Glutamatergic neuron (in vitro differentiated cells): ENCODE measurements around the gene GFRA1. TPM values are rescaled to one million over a fixed set of nuclear protein-coding genes. Genes with fewer than 3 reads are reported as not detected.

Experiments used
- DNase-seq: peaks from one replicate; pipeline ENCODE4 v3.0.0; 2022
- H3K27ac Mint-ChIP-seq: one replicate; pipeline ENCODE4 v1.8.0; 2020; ENCODE audit warnings: mild to moderate bottlenecking, mixed read lengths, inconsistent platforms; ENCODE audit not compliant: unreplicated experiment
- H3K27me3 Mint-ChIP-seq: one replicate; pipeline ENCODE4 v1.8.0; 2020; ENCODE audit warnings: mild to moderate bottlenecking, moderate library complexity, mixed read lengths, inconsistent platforms; ENCODE audit not compliant: unreplicated experiment
- H3K36me3 Mint-ChIP-seq: one replicate; pipeline ENCODE4 v1.8.0; 2020; ENCODE audit warnings: mild to moderate bottlenecking, mixed read lengths, inconsistent platforms; ENCODE audit not compliant: unreplicated experiment
- H3K4me1 Mint-ChIP-seq: one replicate; pipeline ENCODE4 v1.8.0; 2020; ENCODE audit warnings: mild to moderate bottlenecking, low read depth, mixed read lengths, inconsistent platforms; ENCODE audit not compliant: unreplicated experiment
- H3K4me3 Mint-ChIP-seq: one replicate; pipeline ENCODE4 v1.8.0; 2020; ENCODE audit warnings: mild to moderate bottlenecking, mixed read lengths, inconsistent platforms; ENCODE audit not compliant: unreplicated experiment
- H3K9me3 Mint-ChIP-seq: one replicate; pipeline ENCODE4 v1.8.0; 2020; ENCODE audit warnings: mild to moderate bottlenecking, moderate library complexity, mixed read lengths, inconsistent platforms; ENCODE audit not compliant: unreplicated experiment
- total RNA-seq: library from RNA; stranded (reverse); fragmentation: NEBNext Ultra II Directional; extraction: Animal tissue kit (Norgen Biotek cat#: 25700); gene quantifications from one replicate; pipeline ENCODE4 v1.2.1, GENCODE V29; 2021; ENCODE audit not compliant: unreplicated experiment
- TF ChIP-seq, protein P1 (sequence below): fragments of 200-600 bp; sonication (generic); IDR thresholded peaks from one replicate; pipeline ENCODE4 v1.5.0; 2021; ENCODE audit not compliant: partially characterized antibody, unreplicated experiment

The GFRA1 gene
- total RNA-seq, 1 donor from 2014 or later, result 347 TPM

DNA sequence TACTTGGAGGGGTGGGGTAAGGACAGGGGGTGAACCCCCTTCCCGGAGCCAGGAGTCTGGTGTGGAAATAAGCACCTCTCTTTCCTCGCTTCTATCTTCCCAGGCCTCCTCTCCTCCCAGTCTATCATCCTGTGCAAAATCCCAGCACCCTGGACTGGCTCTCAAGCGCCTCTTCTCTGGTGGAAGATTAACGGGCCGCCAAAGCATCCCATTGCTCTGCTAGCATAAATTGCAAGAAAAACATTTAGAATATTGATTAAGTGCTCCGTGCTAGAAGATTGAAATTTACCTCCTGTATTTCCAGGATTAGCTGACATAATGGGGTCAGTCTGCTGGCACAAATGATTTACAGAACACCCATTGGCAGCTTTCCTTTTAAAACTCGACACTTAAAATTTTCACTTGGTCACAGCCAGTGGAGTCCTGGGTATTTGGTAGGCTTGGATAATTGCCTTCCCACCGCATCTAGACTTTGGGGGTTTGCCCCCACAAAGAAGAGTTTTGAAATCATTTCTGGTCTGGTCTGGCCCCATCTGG lies 189.7 kb downstream of the GFRA1 start:
- no peak for DNase-seq
- peaks cover 25% of the 10 kb centered on the region for H3K9me3 Mint-ChIP-seq
- TF ChIP-seq, protein P1, sequence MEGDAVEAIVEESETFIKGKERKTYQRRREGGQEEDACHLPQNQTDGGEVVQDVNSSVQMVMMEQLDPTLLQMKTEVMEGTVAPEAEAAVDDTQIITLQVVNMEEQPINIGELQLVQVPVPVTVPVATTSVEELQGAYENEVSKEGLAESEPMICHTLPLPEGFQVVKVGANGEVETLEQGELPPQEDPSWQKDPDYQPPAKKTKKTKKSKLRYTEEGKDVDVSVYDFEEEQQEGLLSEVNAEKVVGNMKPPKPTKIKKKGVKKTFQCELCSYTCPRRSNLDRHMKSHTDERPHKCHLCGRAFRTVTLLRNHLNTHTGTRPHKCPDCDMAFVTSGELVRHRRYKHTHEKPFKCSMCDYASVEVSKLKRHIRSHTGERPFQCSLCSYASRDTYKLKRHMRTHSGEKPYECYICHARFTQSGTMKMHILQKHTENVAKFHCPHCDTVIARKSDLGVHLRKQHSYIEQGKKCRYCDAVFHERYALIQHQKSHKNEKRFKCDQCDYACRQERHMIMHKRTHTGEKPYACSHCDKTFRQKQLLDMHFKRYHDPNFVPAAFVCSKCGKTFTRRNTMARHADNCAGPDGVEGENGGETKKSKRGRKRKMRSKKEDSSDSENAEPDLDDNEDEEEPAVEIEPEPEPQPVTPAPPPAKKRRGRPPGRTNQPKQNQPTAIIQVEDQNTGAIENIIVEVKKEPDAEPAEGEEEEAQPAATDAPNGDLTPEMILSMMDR, result no peak
- peaks cover 12% of the 10 kb centered on the region for H3K27me3 Mint-ChIP-seq
- peaks cover 17% of the 10 kb centered on the region for H3K36me3 Mint-ChIP-seq
- H3K4me1 Mint-ChIP-seq, result peaks cover 35% of the 10 kb centered on the region
- H3K27ac Mint-ChIP-seq, result peak overlapping the region; percentile 43
- no peak overlapping the region for H3K4me3 Mint-ChIP-seq

DNA sequence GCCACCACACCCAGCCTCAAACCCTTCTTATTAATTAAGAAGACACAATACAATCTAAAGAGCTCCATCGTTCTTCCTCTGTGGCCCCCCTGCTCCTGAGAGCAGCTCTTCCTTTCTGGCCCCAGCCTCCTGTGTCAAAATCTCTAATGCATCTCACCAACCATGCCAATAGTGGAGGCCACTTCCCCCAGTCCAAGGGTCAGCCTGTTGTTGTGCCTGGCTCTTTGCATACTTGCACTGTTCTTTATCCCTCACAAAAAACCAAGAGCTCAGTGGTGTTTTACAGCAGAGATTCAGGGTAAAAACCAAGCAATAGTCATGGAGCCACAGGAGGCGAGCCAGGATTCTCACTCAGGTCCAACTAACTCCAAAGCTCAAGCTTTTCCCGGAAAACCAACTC lies 190.2 kb downstream of the GFRA1 start:
- peaks cover 17% of the 10 kb centered on the region for H3K36me3 Mint-ChIP-seq
- H3K4me1 Mint-ChIP-seq, result peaks cover 39% of the 10 kb centered on the region
- no peak overlapping the region for H3K4me3 Mint-ChIP-seq
- H3K27me3 Mint-ChIP-seq, result peaks cover 14% of the 10 kb centered on the region
- H3K9me3 Mint-ChIP-seq, result peaks cover 27% of the 10 kb centered on the region
- H3K27ac Mint-ChIP-seq, result peak overlapping the region; percentile 82
- DNase-seq, result no peak
- TF ChIP-seq, protein P1, result no peak

DNA sequence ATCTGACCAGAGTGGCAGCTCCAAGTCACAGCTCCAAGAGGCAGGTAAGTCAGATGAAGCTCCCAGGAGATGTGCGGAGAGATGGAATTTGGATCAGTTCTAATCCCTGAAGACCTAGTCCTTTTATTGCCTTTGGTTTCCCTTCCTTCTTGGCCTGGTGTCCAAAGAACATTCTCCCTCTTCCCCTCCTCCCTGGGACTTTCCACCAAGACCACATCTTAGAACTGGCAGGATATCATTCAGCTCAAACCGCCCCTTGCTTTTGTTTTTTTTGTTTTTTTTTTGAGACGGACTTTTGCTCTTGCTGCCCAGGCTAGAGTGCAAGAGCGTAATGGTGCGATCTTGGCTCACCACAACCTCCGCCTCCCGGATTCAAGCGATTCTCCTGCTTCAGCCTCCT lies 190.8 kb downstream of the GFRA1 start:
- TF ChIP-seq, protein P1, result no peak
- H3K4me3 Mint-ChIP-seq, result no peak overlapping the region
- no peak overlapping the region for H3K27ac Mint-ChIP-seq
- H3K9me3 Mint-ChIP-seq, result peaks cover 27% of the 10 kb centered on the region
- DNase-seq, result no peak
- H3K4me1 Mint-ChIP-seq, result peaks cover 42% of the 10 kb centered on the region
- peaks cover 17% of the 10 kb centered on the region for H3K27me3 Mint-ChIP-seq
- H3K36me3 Mint-ChIP-seq, result peaks cover 17% of the 10 kb centered on the region

DNA sequence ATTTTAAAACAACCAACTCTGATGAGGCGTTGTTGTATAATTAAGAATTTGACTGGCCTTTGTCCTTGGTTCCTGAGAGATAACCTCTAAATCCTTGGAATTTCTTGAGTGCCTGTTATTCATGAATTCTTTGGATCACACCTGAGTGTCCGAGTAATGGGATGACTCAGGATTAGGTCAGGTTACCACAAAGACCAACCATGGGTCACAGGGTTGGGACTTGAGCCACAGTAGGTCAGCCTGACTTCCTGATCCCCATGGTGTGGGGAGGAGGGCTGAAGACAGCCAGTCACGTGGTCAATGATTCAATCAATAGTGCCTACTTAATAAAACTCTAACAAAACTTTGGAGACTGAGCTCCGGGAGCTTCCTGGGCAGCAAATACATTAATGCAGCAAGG lies 192.5 kb downstream of the GFRA1 start:
- Mint-ChIP-seq H3K4me1 (peaks cover 39% of the 10 kb centered on the region), H3K4me3 (no peak overlapping the region), H3K27me3 (peaks cover 17% of the 10 kb centered on the region), H3K27ac (no peak overlapping the region), H3K9me3 (peaks cover 29% of the 10 kb centered on the region), H3K36me3 (peaks cover 17% of the 10 kb centered on the region)
- DNase-seq, result no peak
- TF ChIP-seq, protein P1, result no peak

DNA sequence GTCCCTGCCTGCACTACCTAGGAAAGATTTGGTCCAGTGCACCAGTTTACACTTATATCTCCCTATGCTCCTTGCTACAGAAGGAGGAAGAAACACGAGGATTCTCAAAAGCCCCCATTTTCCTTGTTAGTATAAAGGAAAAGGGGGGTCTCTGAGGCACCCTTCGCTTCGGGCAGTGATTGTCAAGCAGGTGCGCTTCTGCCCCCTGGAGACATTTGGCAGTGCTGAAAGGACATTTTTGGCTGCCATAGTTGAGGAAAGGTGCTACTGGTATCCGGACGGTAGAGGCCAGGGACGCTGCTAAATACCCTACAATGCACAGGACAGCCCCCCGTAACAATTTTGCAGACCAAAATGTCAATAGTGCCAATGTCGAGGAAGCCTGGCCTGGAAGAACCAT lies 193.7 kb downstream of the GFRA1 start:
- peaks cover 17% of the 10 kb centered on the region for H3K36me3 Mint-ChIP-seq
- H3K9me3 Mint-ChIP-seq, result peaks cover 29% of the 10 kb centered on the region
- H3K27ac Mint-ChIP-seq, result no peak overlapping the region
- peaks cover 39% of the 10 kb centered on the region for H3K4me1 Mint-ChIP-seq
- H3K4me3 Mint-ChIP-seq, result no peak overlapping the region
- peaks cover 17% of the 10 kb centered on the region for H3K27me3 Mint-ChIP-seq
- TF ChIP-seq, protein P1, result no peak
- DNase-seq, result no peak
